Measurements from ENCODE around the gene SYT2. TPM values are rescaled to one million over a fixed set of nuclear protein-coding genes. Genes with fewer than 3 reads are reported as not detected.

SYT2 gene
- total and polyA plus RNA-seq, 9 of the 15 experiments (the other 6 are each of a cell fraction or from before 2014, with no cell fraction given) = not detected

GRCh38 chr1:202625416-202626360 is 84.6 kb downstream of the SYT2 start (continued):
- TF ChIP-seq ARID2 (IDR thresholded peaks at IDR 0.05) (no peak), TFAP4 (CRISPR knock-in tag; IDR thresholded peaks at IDR 0.05; ENCODE audit: borderline replicate concordance) (peak; percentile 29; the same call in 1 of the 2 replicates), CEBPG (CRISPR knock-in tag; IDR thresholded peaks at IDR 0.05) (no peak), CEBPG (tag; conservative IDR thresholded peaks at IDR 0.05 in 1 of 2, IDR thresholded peaks at IDR 0.05 in 1 of 2) (no peak), CTCF (IDR thresholded peaks at IDR 0.05 in 2 of 3, conservative IDR thresholded peaks at IDR 0.05 in 1 of 3; ENCODE audit: insufficient read depth in 2 of 3, low read depth in 1 of 3, low read length in 3 of 3) (peak; percentile 67 to 88 (median 81))
